H1 (cell line): ENCODE data around the gene FAM184B. TPM values are rescaled to one million over a fixed set of nuclear protein-coding genes. Genes with fewer than 3 reads are reported as not detected.

Source experiments
- CTCF ChIA-PET: fragments of 300-600 bp; sonication (Branson Sonifier 250); formaldehyde crosslinking; loops from one replicate; lab custom pipeline; 2021; ENCODE audit not compliant: partially characterized antibody; lab: Charles Lee
- POLR2A ChIA-PET: fragments of 300-600 bp; sonication (Branson Sonifier 250); formaldehyde crosslinking; loops from one replicate; lab custom pipeline; 2021; ENCODE audit warnings: inconsistent platforms; ENCODE audit not compliant: partially characterized antibody; lab: Charles Lee
- DNase-seq, 2 experiments: peaks; one replicate each; pipeline versions ENCODE4 v3.0.0 to v3.0.0-alpha.2; 2010 to 2022; ENCODE audit warnings: low spot score in 2 of 2, low read depth in 1 of 2, mixed read lengths in 1 of 2
- FAIRE-seq: peaks from 2 replicates; lab custom pipeline; 2011; peaks lifted over from hg19 to GRCh38; lab: Jason Lieb, UNC
- H2AFZ ChIP-seq: 2 replicates; pipeline ENCODE4 v1.8.1; 2012; ENCODE audit warnings: low read length, inconsistent platforms
- H2AK5ac ChIP-seq: 2 replicates; pipeline ENCODE4 v1.6.1; 2013; ENCODE audit warnings: low read depth, low read length
- H2BK120ac ChIP-seq: replicated peaks from 2 replicates; pipeline ENCODE3; 2013; ENCODE audit warnings: low read depth, low read length, inconsistent platforms
- H2BK12ac ChIP-seq: 2 replicates; pipeline ENCODE4 v1.6.1; 2013; ENCODE audit warnings: low read depth, low read length
- H2BK15ac ChIP-seq: 2 replicates; pipeline ENCODE4 v1.6.1; 2013; ENCODE audit warnings: low read length
- H2BK20ac ChIP-seq: 2 replicates; pipeline ENCODE4 v1.6.1; 2013; ENCODE audit warnings: low read length
- H2BK5ac ChIP-seq: 2 replicates; pipeline ENCODE4 v1.6.1; 2013; ENCODE audit warnings: low read depth, low read length
- H3K14ac ChIP-seq: 2 replicates; pipeline ENCODE4 v1.6.1; 2013; ENCODE audit warnings: inconsistent platforms; ENCODE audit not compliant: insufficient read length
- H3K18ac ChIP-seq: 2 replicates; pipeline ENCODE4 v1.6.1; 2013; ENCODE audit warnings: low read length; ENCODE audit errors: extremely low read depth
- H3K23ac ChIP-seq: 2 replicates; pipeline ENCODE4 v1.6.1; 2013; ENCODE audit warnings: inconsistent platforms; ENCODE audit not compliant: insufficient read length
- H3K23me2 ChIP-seq: 2 replicates; pipeline ENCODE4 v1.6.1; 2013; ENCODE audit warnings: low read depth, low read length
- H3K27ac ChIP-seq: 2 replicates; pipeline ENCODE4 v1.6.1; 2011; ENCODE audit warnings: low read depth, low read length, inconsistent platforms
- H3K27me3 ChIP-seq, 4 experiments: replicated peaks in 1 of 4; 1 replicate in 1 of 4; 2 replicates in 3 of 4; pipeline versions ENCODE4 v1.6.1 to v1.8.1; 2011 to 2013; ENCODE audit warnings: low read length in 3 of 4, mild to moderate bottlenecking in 3 of 4, inconsistent platforms in 2 of 4, mixed read lengths in 2 of 4, moderate library complexity in 1 of 4; ENCODE audit not compliant: control insufficient read depth in 3 of 4, insufficient read depth in 3 of 4; ENCODE audit errors: extremely low read depth in 1 of 4
- H3K36me3 ChIP-seq, 4 experiments: 2 replicates each; pipeline versions ENCODE4 v1.6.1 to v1.8.1; 2011 to 2013; ENCODE audit warnings: mild to moderate bottlenecking in 4 of 4, low read length in 3 of 4, moderate library complexity in 2 of 4, control low read depth in 1 of 4, inconsistent platforms in 1 of 4; ENCODE audit not compliant: insufficient read depth in 4 of 4, control insufficient read depth in 2 of 4
- H3K4ac ChIP-seq: replicated peaks from 2 replicates; pipeline ENCODE3; 2013; ENCODE audit warnings: low read length, low read depth, mixed read lengths, inconsistent platforms; ENCODE audit not compliant: insufficient read length
- H3K4me1 ChIP-seq, 4 experiments: replicated peaks in 1 of 4; 1 replicate in 1 of 4; 2 replicates in 3 of 4; pipeline versions ENCODE4 v1.6.1 to v1.8.1; 2011 to 2013; ENCODE audit warnings: low read length in 3 of 4, inconsistent platforms in 2 of 4, mixed read lengths in 1 of 4; ENCODE audit not compliant: insufficient read depth in 4 of 4, control insufficient read depth in 3 of 4
- H3K4me2 ChIP-seq, 2 experiments: 2 replicates each; pipeline versions ENCODE4 v1.6.1 to v1.8.1; 2011 to 2013; ENCODE audit warnings: low read depth in 2 of 2, low read length in 2 of 2, control low read depth in 1 of 2, inconsistent platforms in 1 of 2, mild to moderate bottlenecking in 1 of 2; ENCODE audit not compliant: insufficient read depth in 1 of 2
- H3K4me3 ChIP-seq, 4 experiments: fragments of 200-600, 300-600 bp in 1 of 4; sonication (generic), shearing (Covaris generic), sonication (Bioruptor Twin) in 1 of 4; 2 replicates each; pipeline versions ENCODE4 v1.5.1 to v1.8.1; 2011 to 2016; ENCODE audit warnings: low read length in 4 of 4, low read depth in 3 of 4, control low read depth in 2 of 4, inconsistent platforms in 2 of 4, mild to moderate bottlenecking in 2 of 4, mixed read lengths in 1 of 4, moderate library complexity in 1 of 4; ENCODE audit not compliant: insufficient read depth in 2 of 4; ENCODE audit errors: extremely low read depth in 1 of 4
- H3K56ac ChIP-seq: replicated peaks from 2 replicates; pipeline ENCODE3; 2013; ENCODE audit warnings: low read depth, mild to moderate bottlenecking, mixed read lengths, low read length, inconsistent platforms; ENCODE audit not compliant: insufficient read length
- H3K79me1 ChIP-seq: 2 replicates; pipeline ENCODE4 v1.6.1; 2013; ENCODE audit warnings: low read depth, low read length, control low read depth
- H3K79me2 ChIP-seq, 2 experiments: 2 replicates each; pipeline versions ENCODE4 v1.6.1 to v1.8.1; 2012 to 2013; ENCODE audit warnings: low read length in 2 of 2, mild to moderate bottlenecking in 2 of 2, inconsistent platforms in 1 of 2; ENCODE audit not compliant: insufficient read depth in 2 of 2, control insufficient read depth in 1 of 2
- H3K9ac ChIP-seq, 4 experiments: replicated peaks in 1 of 4; 1 replicate in 1 of 4; 2 replicates in 3 of 4; pipeline versions ENCODE4 v1.6.1 to v1.8.1; 2011 to 2013; ENCODE audit warnings: low read depth in 3 of 4, low read length in 3 of 4, control low read depth in 2 of 4, mild to moderate bottlenecking in 2 of 4, moderate library complexity in 2 of 4, inconsistent platforms in 1 of 4; ENCODE audit errors: extremely low read depth in 1 of 4
- H3K9me3 ChIP-seq, 2 experiments: 2 replicates each; pipeline versions ENCODE4 v1.6.1 to v1.8.1; 2012 to 2013; ENCODE audit warnings: mild to moderate bottlenecking in 2 of 2, moderate library complexity in 2 of 2, control low read depth in 1 of 2, inconsistent platforms in 1 of 2, low read depth in 1 of 2, low read length in 1 of 2, mixed read lengths in 1 of 2; ENCODE audit not compliant: insufficient read depth in 2 of 2
- H4K20me1 ChIP-seq, 2 experiments: replicated peaks in 1 of 2; 2 replicates each; pipeline versions ENCODE3 to v1.8.1; 2011 to 2013; ENCODE audit warnings: inconsistent platforms in 2 of 2, low read length in 2 of 2, mild to moderate bottlenecking in 1 of 2; ENCODE audit not compliant: insufficient read depth in 2 of 2, control insufficient read depth in 1 of 2
- H4K5ac ChIP-seq: 2 replicates; pipeline ENCODE4 v1.6.1; 2013; ENCODE audit warnings: low read length, low read depth, mixed read lengths, inconsistent platforms; ENCODE audit not compliant: insufficient read length
- H4K8ac ChIP-seq: 2 replicates; pipeline ENCODE4 v1.8.0; 2013; ENCODE audit warnings: mild to moderate bottlenecking, moderate library complexity, low read length, inconsistent platforms; ENCODE audit not compliant: insufficient read depth; ENCODE audit errors: extremely low read depth
- H4K91ac ChIP-seq: replicated peaks from 2 replicates; pipeline ENCODE3; 2013; ENCODE audit warnings: low read length, mixed read lengths, inconsistent platforms; ENCODE audit not compliant: insufficient read length
- FOSL1 ChIP-seq: IDR thresholded peaks from 2 replicates; pipeline ENCODE4 v1.6.1; 2011; ENCODE audit warnings: mild to moderate bottlenecking, low read depth, low read length, moderate library complexity; ENCODE audit not compliant: insufficient read depth
- JUND ChIP-seq: IDR thresholded peaks from 2 replicates; pipeline ENCODE4 v1.6.1; 2011; ENCODE audit warnings: mild to moderate bottlenecking, improper control_type of control experiment, low read length
- SIRT6 ChIP-seq: IDR thresholded peaks from one replicate; pipeline ENCODE4 v1.7.1; 2012; ENCODE audit warnings: low read length, inconsistent platforms
- SP1 ChIP-seq: IDR thresholded peaks from 2 replicates; pipeline ENCODE4 v1.6.1; 2011; ENCODE audit warnings: low read depth, low read length
- TAF7 ChIP-seq: optimal IDR thresholded peaks from 2 replicates; pipeline ENCODE3; 2011; ENCODE audit warnings: low read depth, mild to moderate bottlenecking, inconsistent platforms, low read length, moderate library complexity, borderline replicate concordance
- WGBS, 2 experiments: shearing (Covaris generic) in 1 of 2; methylation state at CpG; one replicate each; pipeline versions ENCODE4 v1.1.6 to v1.1.7; 2013 to 2015; ENCODE audit warnings: low lambda C conversion rate in 2 of 2, mixed read lengths in 2 of 2, inconsistent platforms in 1 of 2, low coverage in 1 of 2, missing lambda C conversion rate in 1 of 2; ENCODE audit not compliant: insufficient replicate concordance in 2 of 2, insufficient coverage in 1 of 2, insufficient read length in 1 of 2; ENCODE audit errors: extremely low coverage in 1 of 2, missing lambda C conversion rate in 1 of 2; 5-methylcytosine and 5-hydroxymethylcytosine counted together
- polyA plus RNA-seq, 7 experiments: library from polyadenylated mRNA; depleted of rRNA in 3 of 7; stranded (reverse) in 5 of 7; unstranded in 2 of 7; fragments of >200 nt in 5 of 7; fragments of 200-250 nt in 2 of 7; gene quantifications; 1 replicate in 5 of 7; 2 replicates in 1 of 7; 4 replicates in 1 of 7; pipeline versions ENCODE4 v1.2.1 to v1.2.3, GENCODE V29; 2011 to 2013; ENCODE audit warnings: missing spikeins in 2 of 7, mixed read lengths in 2 of 7
- total RNA-seq: library from RNA; stranded (reverse); fragmentation: NEBNext Ultra II Directional; extraction: Animal tissue kit (Norgen Biotek cat#: 25700); gene quantifications from 2 replicates; pipeline ENCODE4 v1.2.1, GENCODE V29; 2021
- TF ChIP-seq, protein P1 (sequence below): IDR thresholded peaks from 2 replicates; pipeline ENCODE4 v1.6.1; 2012; ENCODE audit warnings: low read length, inconsistent platforms
- TF ChIP-seq, protein P2 (sequence below): IDR thresholded peaks from 2 replicates; pipeline ENCODE4 v1.6.1; 2011; ENCODE audit warnings: low read depth, mild to moderate bottlenecking, low read length; ENCODE audit not compliant: insufficient read depth

Gene FAM184B
- total and polyA plus RNA-seq, 2 of the 8 experiments (the other 6 are each of a cell fraction or from before 2014, with no cell fraction given), result 0.05 to 0.39 TPM

DNA sequence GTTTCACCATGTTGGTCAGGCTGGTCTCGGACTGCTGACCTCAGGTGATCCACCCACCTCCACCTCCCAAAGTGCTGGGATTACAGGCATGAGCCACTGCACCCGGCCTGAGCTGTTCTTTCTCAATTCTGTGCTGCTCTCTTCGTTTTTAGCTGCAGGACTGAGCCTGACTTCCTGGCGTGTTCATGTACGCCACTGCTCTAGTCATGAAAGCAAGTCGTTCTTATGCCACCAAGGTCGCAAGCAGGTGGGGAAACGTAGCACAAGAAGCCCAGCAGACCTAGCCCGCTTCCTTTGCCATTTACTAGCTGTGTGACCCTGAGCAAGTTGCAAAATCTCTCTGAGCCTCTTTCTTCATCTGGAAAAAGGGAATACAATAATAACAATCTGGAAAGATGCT, 123.6 kb downstream of the FAM184B start:
- Histone ChIP-seq H3K4me1 (no peaks in the 10 kb centered on the region; a peak in 1 of 7 replicates), H3K56ac (no peak overlapping the region), H3K18ac (no peak overlapping the region), H2BK20ac (no peak overlapping the region), H4K91ac (no peak overlapping the region), H3K36me3 (no peaks in the 10 kb centered on the region), H3K14ac (no peak overlapping the region), H3K79me1 (no peaks in the 10 kb centered on the region), H3K4ac (no peak overlapping the region), H3K23me2 (no peaks in the 10 kb centered on the region), H3K27ac (no peak overlapping the region), H3K9ac (no peak overlapping the region), H3K4me2 (no peak overlapping the region), H2BK120ac (no peak overlapping the region), H2BK15ac (no peak overlapping the region), H2AK5ac (no peak overlapping the region), H3K4me3 (no peak overlapping the region), H4K20me1 (no peaks in the 10 kb centered on the region), H2BK12ac (no peak overlapping the region), H4K5ac (no peak overlapping the region), H2AFZ (no peak overlapping the region), H3K9me3 (no peaks in the 10 kb centered on the region), H3K23ac (no peak overlapping the region), H2BK5ac (no peak overlapping the region), H4K8ac (no peak overlapping the region), H3K27me3 (no peaks in the 10 kb centered on the region; a peak in 1 of 7 replicates), H3K79me2 (no peaks in the 10 kb centered on the region)
- TF ChIP-seq JUND (no peak), FOSL1 (no peak), SIRT6 (no peak), TAF7 (no peak), SP1 (no peak)
- TF ChIP-seq, protein P1, sequence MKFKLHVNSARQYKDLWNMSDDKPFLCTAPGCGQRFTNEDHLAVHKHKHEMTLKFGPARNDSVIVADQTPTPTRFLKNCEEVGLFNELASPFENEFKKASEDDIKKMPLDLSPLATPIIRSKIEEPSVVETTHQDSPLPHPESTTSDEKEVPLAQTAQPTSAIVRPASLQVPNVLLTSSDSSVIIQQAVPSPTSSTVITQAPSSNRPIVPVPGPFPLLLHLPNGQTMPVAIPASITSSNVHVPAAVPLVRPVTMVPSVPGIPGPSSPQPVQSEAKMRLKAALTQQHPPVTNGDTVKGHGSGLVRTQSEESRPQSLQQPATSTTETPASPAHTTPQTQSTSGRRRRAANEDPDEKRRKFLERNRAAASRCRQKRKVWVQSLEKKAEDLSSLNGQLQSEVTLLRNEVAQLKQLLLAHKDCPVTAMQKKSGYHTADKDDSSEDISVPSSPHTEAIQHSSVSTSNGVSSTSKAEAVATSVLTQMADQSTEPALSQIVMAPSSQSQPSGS, result no peak
- TF ChIP-seq, protein P2, sequence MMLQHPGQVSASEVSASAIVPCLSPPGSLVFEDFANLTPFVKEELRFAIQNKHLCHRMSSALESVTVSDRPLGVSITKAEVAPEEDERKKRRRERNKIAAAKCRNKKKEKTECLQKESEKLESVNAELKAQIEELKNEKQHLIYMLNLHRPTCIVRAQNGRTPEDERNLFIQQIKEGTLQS, result no peak
- ChIA-PET CTCF (interaction anchor here (0.8 to 1.0 kb wide), 4 partner anchors 8 to 109 kb away, joined by 3 to 4 read pairs (median 3); no protein-coding TSS in a partner anchor), POLR2A (no interaction called here)
- 93% methylated on average over 9 of the region's 9 CpGs; no CpG with 5 or more reads in 1 of the 2 experiments for WGBS, 2 experiments
- no peak for FAIRE-seq
- DNase-seq, result no peak
